Measurements from ENCODE around the gene SLC6A5.

SLC6A5 gene

GRCh38 chr11:20652150-20652806, 52.9 kb downstream of the SLC6A5 start:
- H3K4me3 ChIP-seq (ENCODE audit: low read length): no peak overlapping the region
- TF ChIP-seq CTCF (conservative IDR thresholded peaks at IDR 0.05; ENCODE audit: low read length): no peak
- no peak for DNase-seq (ENCODE audit: low read depth)

GRCh38 chr11:20654038-20654437, 54.6 kb downstream of the SLC6A5 start:
- H3K4me3 ChIP-seq (ENCODE audit: low read length): no peak overlapping the region
- no peak for DNase-seq (ENCODE audit: low read depth)
- no peak for TF ChIP-seq CTCF (conservative IDR thresholded peaks at IDR 0.05; ENCODE audit: low read length)

- TF ChIP-seq CTCF (conservative IDR thresholded peaks at IDR 0.05; ENCODE audit: low read length): no peak
- H3K4me3 ChIP-seq (ENCODE audit: low read length): no peak overlapping the region
- no peak for DNase-seq (ENCODE audit: low read depth)
Measured at GRCh38 chr11:20656901-20657300, 57.5 kb downstream of the SLC6A5 start.

GRCh38 chr11:20658135-20658534, 58.7 kb downstream of the SLC6A5 start:
- no peak for DNase-seq (ENCODE audit: low read depth)
- H3K4me3 ChIP-seq (ENCODE audit: low read length): no peak overlapping the region
- TF ChIP-seq CTCF (conservative IDR thresholded peaks at IDR 0.05; ENCODE audit: low read length): no peak

- no peak for DNase-seq (ENCODE audit: low read depth)
- no peak for TF ChIP-seq CTCF (conservative IDR thresholded peaks at IDR 0.05; ENCODE audit: low read length)
- H3K4me3 ChIP-seq (ENCODE audit: low read length): no peak overlapping the region
Measured at GRCh38 chr11:20661445-20661844, 62.0 kb downstream of the SLC6A5 start.

- H3K4me3 ChIP-seq (ENCODE audit: low read length): no peak overlapping the region
- no peak for DNase-seq (ENCODE audit: low read depth)
- TF ChIP-seq CTCF (conservative IDR thresholded peaks at IDR 0.05; ENCODE audit: low read length): no peak
Measured at GRCh38 chr11:20661850-20662249, 62.4 kb downstream of the SLC6A5 start.

GRCh38 chr11:20668131-20668809, 68.9 kb downstream of the SLC6A5 start:
- no peak for TF ChIP-seq CTCF (conservative IDR thresholded peaks at IDR 0.05; ENCODE audit: low read length)
- no peak overlapping the region for H3K4me3 ChIP-seq (ENCODE audit: low read length)
- DNase-seq (ENCODE audit: low read depth): no peak

Data from AG10803 (cell line).